ENCODE measurements around the gene CCR7.
"Not testable (repeated sequence)": the region's sequence is repeated elsewhere in the genome, so short reads cannot be mapped to it uniquely, and the experiment has no call there.

CCR7 gene

DNA sequence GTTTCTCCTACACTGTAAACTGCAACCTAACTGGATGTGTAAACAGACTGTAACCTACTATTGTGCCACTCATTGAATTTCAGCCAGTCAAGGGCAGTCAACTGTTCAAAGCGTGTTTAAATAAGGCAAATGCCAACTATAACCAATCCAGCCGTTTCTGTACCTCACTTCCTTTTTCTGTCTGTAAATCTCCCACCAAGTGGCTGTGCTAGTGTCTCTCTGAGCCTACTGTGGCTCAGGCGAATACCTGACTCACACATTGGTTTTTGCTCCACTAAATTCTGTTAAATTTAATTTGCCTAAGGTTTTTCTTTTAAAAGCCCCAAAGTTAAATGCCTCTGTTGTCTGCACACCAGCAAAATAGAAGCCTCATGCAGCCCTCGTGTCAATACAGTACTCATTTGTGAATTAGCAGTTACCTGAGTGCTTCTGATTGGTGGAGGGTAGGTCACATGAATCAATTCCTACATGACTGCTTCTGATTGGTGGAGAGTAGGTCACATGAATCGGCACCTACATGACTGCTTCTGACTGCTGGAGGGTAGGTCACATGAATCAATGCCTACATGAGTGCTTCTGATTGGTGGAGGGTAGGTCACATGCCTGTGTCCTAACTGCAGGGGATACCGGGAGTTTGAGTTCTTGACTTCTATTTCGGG is 31.1 kb upstream of the CCR7 start:
- TF ChIP-seq, protein P1, sequence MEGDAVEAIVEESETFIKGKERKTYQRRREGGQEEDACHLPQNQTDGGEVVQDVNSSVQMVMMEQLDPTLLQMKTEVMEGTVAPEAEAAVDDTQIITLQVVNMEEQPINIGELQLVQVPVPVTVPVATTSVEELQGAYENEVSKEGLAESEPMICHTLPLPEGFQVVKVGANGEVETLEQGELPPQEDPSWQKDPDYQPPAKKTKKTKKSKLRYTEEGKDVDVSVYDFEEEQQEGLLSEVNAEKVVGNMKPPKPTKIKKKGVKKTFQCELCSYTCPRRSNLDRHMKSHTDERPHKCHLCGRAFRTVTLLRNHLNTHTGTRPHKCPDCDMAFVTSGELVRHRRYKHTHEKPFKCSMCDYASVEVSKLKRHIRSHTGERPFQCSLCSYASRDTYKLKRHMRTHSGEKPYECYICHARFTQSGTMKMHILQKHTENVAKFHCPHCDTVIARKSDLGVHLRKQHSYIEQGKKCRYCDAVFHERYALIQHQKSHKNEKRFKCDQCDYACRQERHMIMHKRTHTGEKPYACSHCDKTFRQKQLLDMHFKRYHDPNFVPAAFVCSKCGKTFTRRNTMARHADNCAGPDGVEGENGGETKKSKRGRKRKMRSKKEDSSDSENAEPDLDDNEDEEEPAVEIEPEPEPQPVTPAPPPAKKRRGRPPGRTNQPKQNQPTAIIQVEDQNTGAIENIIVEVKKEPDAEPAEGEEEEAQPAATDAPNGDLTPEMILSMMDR (IDR thresholded peaks at IDR 0.05) = no peak
- H3K27ac ChIP-seq = no peak overlapping the region
- no peak for DNase-seq (ENCODE audit: low spot score)
- H3K4me3 ChIP-seq = no peak overlapping the region

DNA sequence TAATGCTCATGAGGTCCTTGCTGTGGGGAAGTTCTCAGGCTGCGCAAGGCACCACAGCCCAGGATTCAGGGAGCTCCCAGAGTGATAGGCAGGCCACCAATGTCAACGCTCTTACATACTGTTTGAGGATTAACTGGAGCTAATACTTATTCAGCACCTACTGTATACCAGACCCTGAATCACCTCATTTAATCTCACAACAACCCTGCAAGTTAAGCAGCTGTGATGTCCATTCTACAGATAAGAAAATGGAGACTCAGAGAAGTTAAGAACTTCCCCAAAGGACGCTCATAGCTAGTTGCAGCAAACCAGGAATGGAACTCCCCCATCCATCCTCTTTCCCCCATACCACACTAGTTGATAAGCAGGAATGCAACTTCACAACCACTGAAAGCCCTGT is 25.5 kb upstream of the CCR7 start:
- DNase-seq (ENCODE audit: low spot score) = no peak
- H3K27ac ChIP-seq = no peak overlapping the region
- H3K4me3 ChIP-seq = no peak overlapping the region
- TF ChIP-seq, protein P1 (IDR thresholded peaks at IDR 0.05) = no peak

- H3K4me3 ChIP-seq = no peak overlapping the region
- DNase-seq (ENCODE audit: low spot score) = no peak
- no peak overlapping the region for H3K27ac ChIP-seq
- TF ChIP-seq, protein P1 (IDR thresholded peaks at IDR 0.05) = no peak
Observed at GRCh38 chr17:40588552-40588951, 23.3 kb upstream of the CCR7 start.

DNA sequence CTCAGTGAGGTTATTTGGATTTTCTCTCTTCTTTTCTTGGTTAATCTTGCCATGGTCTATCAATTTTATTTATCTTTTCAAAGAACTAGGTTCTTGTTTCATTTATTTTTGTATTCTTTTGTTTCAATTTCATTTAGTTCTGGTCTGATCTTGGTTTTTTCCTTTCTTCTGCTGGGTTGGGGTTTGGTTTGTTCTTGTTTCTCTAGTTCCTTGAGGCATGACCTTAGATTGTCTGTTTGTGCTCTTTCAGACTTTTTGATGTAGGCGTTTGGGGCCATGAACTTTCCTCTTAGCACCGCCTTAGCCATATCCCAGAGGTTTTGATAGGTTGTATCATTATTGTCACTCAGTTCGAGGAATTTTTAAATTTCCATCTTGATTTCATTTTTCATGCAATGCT is 21.0 kb upstream of the CCR7 start:
- not testable (repeated sequence) for H3K27ac ChIP-seq; DNase-seq (ENCODE audit: low spot score); H3K4me3 ChIP-seq

DNA sequence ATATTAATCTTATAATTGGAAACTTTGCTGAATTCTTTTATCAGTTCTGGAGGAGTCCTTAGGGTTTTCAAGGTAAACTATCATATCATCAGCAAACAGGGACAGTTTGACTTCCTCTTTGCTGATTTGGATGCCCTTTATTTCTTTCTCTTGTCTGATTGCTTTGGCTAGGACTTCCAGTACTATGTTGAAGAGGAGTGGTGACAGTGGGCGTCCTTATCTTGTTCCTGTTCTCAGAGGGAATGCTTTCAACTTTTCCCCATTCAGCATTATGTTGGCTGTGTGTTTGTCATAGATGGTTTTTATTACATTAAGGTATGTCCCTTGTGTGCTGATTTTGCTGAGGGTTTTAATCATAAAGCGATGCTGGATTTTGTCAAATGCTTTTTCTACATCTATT is 19.7 kb upstream of the CCR7 start:
- H3K4me3 ChIP-seq = not testable (repeated sequence)

DNA sequence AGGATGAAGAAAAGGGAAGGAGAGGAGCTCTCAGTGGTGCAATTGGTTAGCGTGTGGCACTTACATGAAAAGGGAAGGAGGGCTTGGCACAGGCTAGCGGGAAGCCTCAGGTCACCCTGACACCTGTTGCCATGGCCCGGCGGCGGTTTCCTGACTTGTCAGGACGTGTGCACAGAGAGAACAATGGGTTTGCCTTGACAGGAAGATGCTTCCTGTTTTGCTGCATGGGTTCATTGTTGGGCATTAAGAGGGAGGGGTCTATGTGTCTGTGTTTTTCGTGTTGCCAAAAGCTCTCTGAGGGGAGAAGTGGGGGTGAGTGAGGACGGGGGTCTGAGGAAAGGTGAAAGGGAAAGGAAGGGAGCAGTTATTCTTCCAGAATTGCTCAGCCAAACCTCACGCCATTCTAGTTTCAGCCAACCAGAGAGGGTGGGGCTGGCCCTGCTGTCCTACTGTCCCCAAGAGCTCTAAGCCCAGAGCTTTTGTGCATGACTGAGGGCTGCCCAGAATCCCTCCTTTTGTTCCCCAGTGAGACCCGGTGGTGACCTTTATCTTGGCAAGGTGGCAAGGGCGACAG is 17.1 kb upstream of the CCR7 start:
- no peak for DNase-seq (ENCODE audit: low spot score)
- H3K4me3 ChIP-seq = no peak overlapping the region
- peak overlapping the region in 1 of 2 donors; percentile 54 for H3K27ac ChIP-seq
- TF ChIP-seq, protein P1 (IDR thresholded peaks at IDR 0.05) = no peak

More for the DNA sequence above, 19.7 kb upstream of the CCR7 start:
- not testable (repeated sequence) for DNase-seq (ENCODE audit: low spot score); H3K27ac ChIP-seq

- no peak overlapping the region for H3K4me3 ChIP-seq
- DNase-seq (ENCODE audit: low spot score) = no peak
- TF ChIP-seq, protein P1 (IDR thresholded peaks at IDR 0.05) = no peak
- H3K27ac ChIP-seq = no peak overlapping the region
Observed at GRCh38 chr17:40580140-40580539, 14.9 kb upstream of the CCR7 start.

GRCh38 chr17:40579471-40579870 is 14.2 kb upstream of the CCR7 start:
- TF ChIP-seq, protein P1 (IDR thresholded peaks at IDR 0.05) = no peak
- H3K27ac ChIP-seq = no peak overlapping the region
- no peak for DNase-seq (ENCODE audit: low spot score)
- H3K4me3 ChIP-seq = no peak overlapping the region
